MM.1S (cell line): ENCODE measurements around the gene STIM1.
"Not testable (repeated sequence)": the region's sequence is repeated elsewhere in the genome, so short reads cannot be mapped to it uniquely, and the experiment has no call there.

Experiments used
- DNase-seq: peaks from one replicate; pipeline ENCODE4 v3.0.0-alpha.2; 2015
- H2AFZ ChIP-seq: fragments of 300-600 bp; sonication (generic); 2 replicates; pipeline ENCODE4 v1.6.0; 2016; ENCODE audit warnings: antibody characterized with exemption, low read length
- H3F3A ChIP-seq: fragments of 300-600 bp; sonication (generic); 2 replicates; pipeline ENCODE4 v1.6.1; 2016; ENCODE audit warnings: mild to moderate bottlenecking, antibody characterized with exemption, low read length, moderate library complexity, mixed read lengths; ENCODE audit not compliant: insufficient read depth
- H3K27ac ChIP-seq: fragments of 300-600 bp; sonication (generic); 2 replicates; pipeline ENCODE4 v1.5.1; 2016; ENCODE audit warnings: mild to moderate bottlenecking, low read length
- H3K27me3 ChIP-seq: fragments of 300-600 bp; sonication (generic); replicated peaks from 2 replicates; pipeline ENCODE4 v1.6.0; 2016; ENCODE audit warnings: low read length; ENCODE audit not compliant: insufficient read depth
- H3K36me3 ChIP-seq: fragments of 300-600 bp; sonication (generic); replicated peaks from 2 replicates; pipeline ENCODE4 v1.6.1; 2016; ENCODE audit warnings: mild to moderate bottlenecking, low read length, mixed read lengths; ENCODE audit not compliant: insufficient read depth
- H3K4me1 ChIP-seq: fragments of 300-600 bp; sonication (generic); 2 replicates; pipeline ENCODE4 v1.6.1; 2016; ENCODE audit warnings: low read length, mixed read lengths
- H3K4me2 ChIP-seq: fragments of 300-600 bp; sonication (generic); 2 replicates; pipeline ENCODE4 v1.6.0; 2016; ENCODE audit warnings: low read depth, low read length
- H3K4me3 ChIP-seq: fragments of 300-600 bp; sonication (generic); 2 replicates; pipeline ENCODE4 v1.5.1; 2016; ENCODE audit warnings: low read length, mixed read lengths
- H3K79me2 ChIP-seq: fragments of 300-600 bp; sonication (generic); 2 replicates; pipeline ENCODE4 v1.6.1; 2016; ENCODE audit warnings: mixed run types, low read length, mixed read lengths
- H3K9ac ChIP-seq: fragments of 300-600 bp; sonication (generic); 2 replicates; pipeline ENCODE4 v1.6.1; 2016; ENCODE audit warnings: low read length, mixed read lengths
- H3K9me2 ChIP-seq: fragments of 300-600 bp; sonication (generic); replicated peaks from 2 replicates; pipeline ENCODE4 v1.6.1; 2016; ENCODE audit warnings: mild to moderate bottlenecking, low read length, mixed read lengths; ENCODE audit not compliant: insufficient read depth
- H3K9me3 ChIP-seq: fragments of 300-600 bp; sonication (generic); replicated peaks from 2 replicates; pipeline ENCODE4 v1.6.1; 2016; ENCODE audit warnings: mild to moderate bottlenecking, low read length, mixed read lengths; ENCODE audit not compliant: insufficient read depth
- H4K20me1 ChIP-seq: fragments of 300-600 bp; sonication (generic); 2 replicates; pipeline ENCODE4 v1.6.1; 2016; ENCODE audit warnings: mild to moderate bottlenecking, low read length, moderate library complexity, mixed read lengths; ENCODE audit not compliant: insufficient read depth
- EZH2 ChIP-seq: fragments of 300-600 bp; sonication (generic); optimal IDR thresholded peaks from 2 replicates; pipeline ENCODE3; 2017; ENCODE audit warnings: low read depth, mild to moderate bottlenecking, antibody characterized with exemption, low read length, mixed read lengths
- EZH2phosphoT487 ChIP-seq: fragments of 300-600 bp; sonication (generic); IDR thresholded peaks from 2 replicates; pipeline ENCODE4 v1.6.1; 2018; ENCODE audit warnings: antibody characterized with exemption, low read length
- TF ChIP-seq, protein P1 (sequence below): fragments of 300-600 bp; sonication (generic); IDR thresholded peaks from 2 replicates; pipeline ENCODE4 v1.5.1; 2016; ENCODE audit warnings: antibody characterized with exemption, low read length, mixed read lengths

The STIM1 gene

DNA sequence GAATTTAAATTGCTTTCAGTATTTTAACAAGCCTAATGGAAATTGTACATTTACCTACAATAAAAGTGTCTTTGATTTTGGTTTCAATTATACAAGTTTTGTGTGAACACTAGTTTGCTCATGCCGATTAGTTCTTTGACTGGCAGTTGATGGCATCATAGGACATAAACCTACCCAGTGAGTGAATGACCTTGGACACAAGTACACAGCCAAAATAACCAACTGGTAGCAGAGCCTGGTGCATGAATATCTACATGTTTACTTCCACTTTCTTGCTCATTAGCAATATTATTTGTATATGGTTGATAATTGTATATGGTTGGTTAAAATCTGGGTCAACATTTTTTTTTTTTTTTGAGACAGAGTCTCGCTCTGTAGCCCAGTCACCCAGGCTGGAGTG lies 37.8 kb downstream of the STIM1 start:
- no peak for DNase-seq
- H3K9me3 ChIP-seq: no peaks in the 10 kb centered on the region
- TF ChIP-seq, protein P1, sequence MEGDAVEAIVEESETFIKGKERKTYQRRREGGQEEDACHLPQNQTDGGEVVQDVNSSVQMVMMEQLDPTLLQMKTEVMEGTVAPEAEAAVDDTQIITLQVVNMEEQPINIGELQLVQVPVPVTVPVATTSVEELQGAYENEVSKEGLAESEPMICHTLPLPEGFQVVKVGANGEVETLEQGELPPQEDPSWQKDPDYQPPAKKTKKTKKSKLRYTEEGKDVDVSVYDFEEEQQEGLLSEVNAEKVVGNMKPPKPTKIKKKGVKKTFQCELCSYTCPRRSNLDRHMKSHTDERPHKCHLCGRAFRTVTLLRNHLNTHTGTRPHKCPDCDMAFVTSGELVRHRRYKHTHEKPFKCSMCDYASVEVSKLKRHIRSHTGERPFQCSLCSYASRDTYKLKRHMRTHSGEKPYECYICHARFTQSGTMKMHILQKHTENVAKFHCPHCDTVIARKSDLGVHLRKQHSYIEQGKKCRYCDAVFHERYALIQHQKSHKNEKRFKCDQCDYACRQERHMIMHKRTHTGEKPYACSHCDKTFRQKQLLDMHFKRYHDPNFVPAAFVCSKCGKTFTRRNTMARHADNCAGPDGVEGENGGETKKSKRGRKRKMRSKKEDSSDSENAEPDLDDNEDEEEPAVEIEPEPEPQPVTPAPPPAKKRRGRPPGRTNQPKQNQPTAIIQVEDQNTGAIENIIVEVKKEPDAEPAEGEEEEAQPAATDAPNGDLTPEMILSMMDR: no peak
- no peak for TF ChIP-seq EZH2phosphoT487
- TF ChIP-seq EZH2: no peak
- H3K79me2 ChIP-seq: peaks cover 80% of the 10 kb centered on the region
- H3K4me1 ChIP-seq: 0 out of 2 replicates have a peak, but pooled peaks cover under 1% of the 10 kb centered on the region
- H3K9ac ChIP-seq: no peak overlapping the region
- peaks cover 4% of the 10 kb centered on the region; the same call in 1 of the 2 replicates for H4K20me1 ChIP-seq
- H3K4me3 ChIP-seq: no peak overlapping the region
- H3K27ac ChIP-seq: no peak overlapping the region
- H3F3A ChIP-seq: no peaks in the 10 kb centered on the region
- H2AFZ ChIP-seq: no peak overlapping the region
- no peaks in the 10 kb centered on the region for H3K9me2 ChIP-seq
- no peaks in the 10 kb centered on the region for H3K27me3 ChIP-seq
- H3K4me2 ChIP-seq: no peak overlapping the region
- H3K36me3 ChIP-seq: no peaks in the 10 kb centered on the region

DNA sequence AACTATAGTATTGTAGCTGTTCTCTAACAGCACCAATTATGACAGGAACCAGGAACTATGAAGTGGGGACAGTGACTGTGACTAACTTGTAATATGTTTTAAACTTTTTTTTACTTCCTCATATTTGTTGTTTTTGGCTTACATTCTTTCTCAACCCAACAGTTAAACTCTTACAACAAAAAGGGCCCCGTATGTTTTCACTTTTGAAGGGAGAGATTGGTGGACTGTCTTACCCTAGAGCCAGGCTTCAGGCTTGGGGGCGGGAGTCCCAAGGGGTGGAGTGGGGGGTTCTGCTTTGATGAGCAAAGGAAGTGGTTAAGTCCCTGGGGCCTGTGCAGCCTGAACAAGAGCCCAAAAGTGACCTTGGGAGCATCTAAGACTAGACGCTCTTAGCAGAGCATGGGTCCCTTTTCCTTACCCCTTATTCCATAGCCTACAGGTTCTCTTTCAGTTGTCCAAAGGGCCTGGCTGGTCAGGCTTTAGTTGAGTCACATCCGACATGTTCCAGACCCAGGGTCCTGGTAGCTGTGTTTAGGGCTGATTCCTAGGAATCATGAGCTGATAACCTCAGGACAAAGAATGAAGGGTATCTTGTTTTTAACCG lies 38.8 kb downstream of the STIM1 start:
- no peak overlapping the region for H3K4me3 ChIP-seq
- no peak overlapping the region for H3K27ac ChIP-seq
- no peak overlapping the region for H3K4me2 ChIP-seq
- TF ChIP-seq, protein P1: no peak
- TF ChIP-seq EZH2phosphoT487 (no peak), EZH2 (no peak)
- no peak overlapping the region for H2AFZ ChIP-seq
- H3K9me3 ChIP-seq: no peaks in the 10 kb centered on the region
- no peaks in the 10 kb centered on the region for H3K36me3 ChIP-seq
- DNase-seq: no peak
- H3F3A ChIP-seq: no peaks in the 10 kb centered on the region
- no peaks in the 10 kb centered on the region for H3K9me2 ChIP-seq
- no peaks in the 10 kb centered on the region for H3K27me3 ChIP-seq
- H3K79me2 ChIP-seq: peaks cover 71% of the 10 kb centered on the region
- no peaks in the 10 kb centered on the region for H3K4me1 ChIP-seq
- H4K20me1 ChIP-seq: peaks cover 4% of the 10 kb centered on the region; the same call in 1 of the 2 replicates
- H3K9ac ChIP-seq: no peak overlapping the region

DNA sequence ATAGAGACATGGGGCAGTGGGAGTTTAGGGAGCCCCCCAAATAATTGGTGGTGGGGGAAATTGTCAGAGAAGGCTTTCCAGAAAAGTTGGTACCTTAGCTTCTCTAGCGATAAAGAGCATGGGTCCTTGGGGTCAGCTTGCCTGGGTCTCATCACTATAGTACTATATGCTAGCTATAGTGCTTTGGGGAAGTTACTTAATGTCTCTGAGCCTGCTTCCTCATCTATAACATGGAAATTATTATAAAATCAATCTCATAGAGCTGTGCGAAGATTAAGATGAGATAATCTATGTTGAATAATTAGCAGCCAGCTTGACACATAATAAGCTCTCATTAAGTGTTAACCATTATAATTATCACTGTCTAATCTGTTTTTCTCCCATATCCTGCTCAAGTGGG lies 41.2 kb downstream of the STIM1 start:
- no peaks in the 10 kb centered on the region for H4K20me1 ChIP-seq
- H3K79me2 ChIP-seq: peaks cover 66% of the 10 kb centered on the region
- no peak overlapping the region for H3K4me2 ChIP-seq
- no peaks in the 10 kb centered on the region for H3K4me1 ChIP-seq
- H3K9ac ChIP-seq: no peak overlapping the region
- H3K4me3 ChIP-seq: no peak overlapping the region
- H3K9me2 ChIP-seq: no peaks in the 10 kb centered on the region
- no peak overlapping the region for H2AFZ ChIP-seq
- TF ChIP-seq, protein P1: no peak
- TF ChIP-seq EZH2phosphoT487: no peak
- no peak for TF ChIP-seq EZH2
- H3K27ac ChIP-seq: no peak overlapping the region
- no peaks in the 10 kb centered on the region for H3K36me3 ChIP-seq
- H3K27me3 ChIP-seq: no peaks in the 10 kb centered on the region
- no peaks in the 10 kb centered on the region for H3K9me3 ChIP-seq
- DNase-seq: no peak
- no peaks in the 10 kb centered on the region for H3F3A ChIP-seq

DNA sequence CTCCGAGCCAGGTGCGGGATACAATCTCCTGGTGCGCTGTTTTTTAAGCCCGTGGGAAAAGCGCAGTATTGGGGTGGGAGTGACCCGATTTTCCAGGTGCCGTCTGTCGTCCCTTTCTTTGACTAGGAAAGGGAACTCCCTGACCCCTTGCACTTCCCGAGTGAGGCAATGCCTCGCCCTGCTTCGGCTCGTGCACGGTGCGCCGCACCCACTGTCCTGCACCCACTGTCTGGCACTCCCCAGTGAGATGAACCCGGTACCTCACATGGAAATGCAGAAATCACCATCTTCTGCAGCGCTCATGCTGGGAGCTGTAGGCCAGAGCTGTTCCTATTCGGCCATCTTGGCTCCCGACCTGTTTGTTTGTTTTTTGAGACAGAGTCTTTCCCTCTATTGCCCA lies 44.8 kb downstream of the STIM1 start:
- peaks cover 26% of the 10 kb centered on the region for H3K4me1 ChIP-seq

More for the DNA sequence above, 44.8 kb downstream of the STIM1 start:
- not testable (repeated sequence) for H3K36me3 ChIP-seq, DNase-seq, H3K4me3 ChIP-seq, H3K27ac ChIP-seq, H3K4me2 ChIP-seq, H2AFZ ChIP-seq, H3K9me2 ChIP-seq, H3K27me3 ChIP-seq, H3K9ac ChIP-seq, H3K9me3 ChIP-seq
- H3F3A ChIP-seq: peaks cover 11% of the 10 kb centered on the region; the same call in 1 of the 2 replicates
- peaks cover 14% of the 10 kb centered on the region for H4K20me1 ChIP-seq
- H3K79me2 ChIP-seq: peaks cover 67% of the 10 kb centered on the region
